Hepatocyte (in vitro differentiated cells): Measurements from ENCODE around the gene ZSCAN31.

Experiments used
- CTCF ChIP-seq: fragments of 200-600 bp; sonication (generic); IDR thresholded peaks from 2 replicates; pipeline ENCODE4 v1.5.1; 2016; ENCODE audit warnings: antibody characterized with exemption, mild to moderate bottlenecking; ENCODE audit not compliant: poor library complexity
- EZH2 ChIP-seq: fragments of 200-600 bp; sonication (generic); IDR thresholded peaks from 2 replicates; pipeline ENCODE4 v1.6.1; 2016; ENCODE audit warnings: antibody characterized with exemption, mild to moderate bottlenecking, borderline replicate concordance
- EZH2phosphoT487 ChIP-seq: fragments of 200-600 bp; sonication (generic); IDR thresholded peaks from one replicate; pipeline ENCODE4 v1.6.1; 2018; ENCODE audit warnings: antibody characterized with exemption, mild to moderate bottlenecking, low read depth, moderate library complexity; ENCODE audit not compliant: unreplicated experiment, severe bottlenecking

GRCh38 chr6:28349892-28350737 is 14.2 kb upstream of the ZSCAN31 start, which contains the start of gene ZKSCAN3:
- TF ChIP-seq CTCF: no peak
- no peak for TF ChIP-seq EZH2phosphoT487
- no peak for TF ChIP-seq EZH2
